GM12891 (cell line): Measurements from ENCODE around the gene MAPT.

Experiments
- POLR2A ChIP-seq: IDR thresholded peaks from 2 replicates; pipeline ENCODE4 v1.6.1; 2011; ENCODE audit warnings: low read depth, low read length, control low read depth
- POLR2AphosphoS5 ChIP-seq: IDR thresholded peaks from 2 replicates; pipeline ENCODE4 v1.6.1; 2011; ENCODE audit warnings: low read depth, low read length, control low read depth
- SPI1 ChIP-seq: IDR thresholded peaks from 2 replicates; pipeline ENCODE4 v1.6.1; 2011; ENCODE audit warnings: low read depth, low read length, control low read depth

DNA sequence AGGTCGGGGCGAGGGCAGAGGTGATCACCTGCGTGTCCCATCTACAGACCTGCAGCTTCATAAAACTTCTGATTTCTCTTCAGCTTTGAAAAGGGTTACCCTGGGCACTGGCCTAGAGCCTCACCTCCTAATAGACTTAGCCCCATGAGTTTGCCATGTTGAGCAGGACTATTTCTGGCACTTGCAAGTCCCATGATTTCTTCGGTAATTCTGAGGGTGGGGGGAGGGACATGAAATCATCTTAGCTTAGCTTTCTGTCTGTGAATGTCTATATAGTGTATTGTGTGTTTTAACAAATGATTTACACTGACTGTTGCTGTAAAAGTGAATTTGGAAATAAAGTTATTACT lies 133.6 kb downstream of the MAPT start:
- TF ChIP-seq POLR2A (no peak), POLR2AphosphoS5 (no peak), SPI1 (no peak)
